GM23338 (cell line): ENCODE data around the gene PABPN1. TPM values are rescaled to one million over a fixed set of nuclear protein-coding genes. Genes with fewer than 3 reads are reported as not detected.

Experiments used
- CREB1 ChIP-seq: fragments of 250-450 bp; sonication (Bioruptor Pico); IDR thresholded peaks from 2 replicates; pipeline ENCODE4 v1.5.0; 2020; ENCODE audit warnings: low read depth, mild to moderate bottlenecking, moderate library complexity
- ETS1 ChIP-seq: IDR thresholded peaks from 2 replicates; pipeline ENCODE4 v1.6.1; 2016; ENCODE audit warnings: antibody characterized with exemption
- EZH2 ChIP-seq: fragments of 200-600 bp; sonication (generic); IDR thresholded peaks from one replicate; pipeline ENCODE4 v1.8.0; 2017; ENCODE audit warnings: antibody characterized with exemption, mild to moderate bottlenecking, low read depth; ENCODE audit not compliant: unreplicated experiment
- STAT1 ChIP-seq: IDR thresholded peaks from one replicate; pipeline ENCODE4 v1.6.1; 2016; ENCODE audit warnings: antibody characterized with exemption; ENCODE audit not compliant: unreplicated experiment
- ZNF114 ChIP-seq: fragments of 250-450 bp; sonication (Bioruptor Pico); IDR thresholded peaks from 2 replicates; pipeline ENCODE4 v1.5.0; 2020; ENCODE audit warnings: mild to moderate bottlenecking, moderate library complexity
- polyA plus RNA-seq: library from polyadenylated mRNA; unstranded; fragments of >200 nt; fragmentation: Nextera tagmentation; extraction: Ambion mirVana; gene quantifications from 2 replicates; pipeline ENCODE4 v1.2.1, GENCODE V29; 2016
- total RNA-seq: library from RNA; depleted of rRNA; stranded (reverse); fragments of >200 nt; shearing (Covaris generic); gene quantifications from 2 replicates; pipeline ENCODE4 v1.2.3, GENCODE V29; 2014
- TF ChIP-seq, protein P1 (sequence below): fragments of 250-450 bp; sonication (Bioruptor Pico); IDR thresholded peaks from 2 replicates; pipeline ENCODE4 v1.5.0; 2020; ENCODE audit warnings: mild to moderate bottlenecking, moderate library complexity
- TF ChIP-seq, protein P2 (sequence below): IDR thresholded peaks from one replicate; pipeline ENCODE4 v1.6.1; 2018; ENCODE audit warnings: antibody characterized with exemption; ENCODE audit not compliant: unreplicated experiment
- TF ChIP-seq, protein P3 (sequence below), 2 experiments: fragments of 200-600 bp in 1 of 2; sonication (generic) in 1 of 2; conservative IDR thresholded peaks; 2 replicates each; pipeline versions ENCODE4 v1.5.1 to v1.6.1; 2016 to 2017; ENCODE audit warnings: antibody characterized with exemption in 2 of 2, low read depth in 2 of 2, mild to moderate bottlenecking in 2 of 2, moderate library complexity in 1 of 2

PABPN1 gene
- total and polyA plus RNA-seq, 2 experiments from 2014 or later: 116 to 342 TPM

DNA sequence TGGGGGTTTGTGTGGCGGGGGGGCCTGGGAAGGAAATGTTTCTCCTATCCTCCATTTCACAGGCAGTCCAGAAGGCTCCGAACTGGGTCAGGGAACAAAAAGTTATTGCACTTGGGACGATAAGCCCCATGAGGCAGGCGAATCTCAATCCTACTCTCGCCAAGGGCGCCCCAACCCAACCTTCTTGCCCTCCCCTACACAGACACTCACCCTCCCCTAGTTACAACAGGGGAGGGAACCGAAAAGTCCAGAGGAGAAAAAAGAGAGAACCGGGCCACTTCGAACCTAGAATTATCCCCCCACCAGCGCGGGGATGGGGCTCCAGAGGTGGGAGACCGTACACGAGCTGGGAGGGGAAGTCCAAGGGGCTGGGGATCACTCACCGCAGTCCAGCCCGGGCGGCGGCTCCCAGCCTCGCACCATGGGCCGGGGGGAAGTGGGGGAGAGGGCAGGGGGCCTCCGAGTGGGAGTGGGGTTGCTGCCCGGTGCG, 35.7 kb upstream of the PABPN1 start (continued):
- TF ChIP-seq, protein P1, sequence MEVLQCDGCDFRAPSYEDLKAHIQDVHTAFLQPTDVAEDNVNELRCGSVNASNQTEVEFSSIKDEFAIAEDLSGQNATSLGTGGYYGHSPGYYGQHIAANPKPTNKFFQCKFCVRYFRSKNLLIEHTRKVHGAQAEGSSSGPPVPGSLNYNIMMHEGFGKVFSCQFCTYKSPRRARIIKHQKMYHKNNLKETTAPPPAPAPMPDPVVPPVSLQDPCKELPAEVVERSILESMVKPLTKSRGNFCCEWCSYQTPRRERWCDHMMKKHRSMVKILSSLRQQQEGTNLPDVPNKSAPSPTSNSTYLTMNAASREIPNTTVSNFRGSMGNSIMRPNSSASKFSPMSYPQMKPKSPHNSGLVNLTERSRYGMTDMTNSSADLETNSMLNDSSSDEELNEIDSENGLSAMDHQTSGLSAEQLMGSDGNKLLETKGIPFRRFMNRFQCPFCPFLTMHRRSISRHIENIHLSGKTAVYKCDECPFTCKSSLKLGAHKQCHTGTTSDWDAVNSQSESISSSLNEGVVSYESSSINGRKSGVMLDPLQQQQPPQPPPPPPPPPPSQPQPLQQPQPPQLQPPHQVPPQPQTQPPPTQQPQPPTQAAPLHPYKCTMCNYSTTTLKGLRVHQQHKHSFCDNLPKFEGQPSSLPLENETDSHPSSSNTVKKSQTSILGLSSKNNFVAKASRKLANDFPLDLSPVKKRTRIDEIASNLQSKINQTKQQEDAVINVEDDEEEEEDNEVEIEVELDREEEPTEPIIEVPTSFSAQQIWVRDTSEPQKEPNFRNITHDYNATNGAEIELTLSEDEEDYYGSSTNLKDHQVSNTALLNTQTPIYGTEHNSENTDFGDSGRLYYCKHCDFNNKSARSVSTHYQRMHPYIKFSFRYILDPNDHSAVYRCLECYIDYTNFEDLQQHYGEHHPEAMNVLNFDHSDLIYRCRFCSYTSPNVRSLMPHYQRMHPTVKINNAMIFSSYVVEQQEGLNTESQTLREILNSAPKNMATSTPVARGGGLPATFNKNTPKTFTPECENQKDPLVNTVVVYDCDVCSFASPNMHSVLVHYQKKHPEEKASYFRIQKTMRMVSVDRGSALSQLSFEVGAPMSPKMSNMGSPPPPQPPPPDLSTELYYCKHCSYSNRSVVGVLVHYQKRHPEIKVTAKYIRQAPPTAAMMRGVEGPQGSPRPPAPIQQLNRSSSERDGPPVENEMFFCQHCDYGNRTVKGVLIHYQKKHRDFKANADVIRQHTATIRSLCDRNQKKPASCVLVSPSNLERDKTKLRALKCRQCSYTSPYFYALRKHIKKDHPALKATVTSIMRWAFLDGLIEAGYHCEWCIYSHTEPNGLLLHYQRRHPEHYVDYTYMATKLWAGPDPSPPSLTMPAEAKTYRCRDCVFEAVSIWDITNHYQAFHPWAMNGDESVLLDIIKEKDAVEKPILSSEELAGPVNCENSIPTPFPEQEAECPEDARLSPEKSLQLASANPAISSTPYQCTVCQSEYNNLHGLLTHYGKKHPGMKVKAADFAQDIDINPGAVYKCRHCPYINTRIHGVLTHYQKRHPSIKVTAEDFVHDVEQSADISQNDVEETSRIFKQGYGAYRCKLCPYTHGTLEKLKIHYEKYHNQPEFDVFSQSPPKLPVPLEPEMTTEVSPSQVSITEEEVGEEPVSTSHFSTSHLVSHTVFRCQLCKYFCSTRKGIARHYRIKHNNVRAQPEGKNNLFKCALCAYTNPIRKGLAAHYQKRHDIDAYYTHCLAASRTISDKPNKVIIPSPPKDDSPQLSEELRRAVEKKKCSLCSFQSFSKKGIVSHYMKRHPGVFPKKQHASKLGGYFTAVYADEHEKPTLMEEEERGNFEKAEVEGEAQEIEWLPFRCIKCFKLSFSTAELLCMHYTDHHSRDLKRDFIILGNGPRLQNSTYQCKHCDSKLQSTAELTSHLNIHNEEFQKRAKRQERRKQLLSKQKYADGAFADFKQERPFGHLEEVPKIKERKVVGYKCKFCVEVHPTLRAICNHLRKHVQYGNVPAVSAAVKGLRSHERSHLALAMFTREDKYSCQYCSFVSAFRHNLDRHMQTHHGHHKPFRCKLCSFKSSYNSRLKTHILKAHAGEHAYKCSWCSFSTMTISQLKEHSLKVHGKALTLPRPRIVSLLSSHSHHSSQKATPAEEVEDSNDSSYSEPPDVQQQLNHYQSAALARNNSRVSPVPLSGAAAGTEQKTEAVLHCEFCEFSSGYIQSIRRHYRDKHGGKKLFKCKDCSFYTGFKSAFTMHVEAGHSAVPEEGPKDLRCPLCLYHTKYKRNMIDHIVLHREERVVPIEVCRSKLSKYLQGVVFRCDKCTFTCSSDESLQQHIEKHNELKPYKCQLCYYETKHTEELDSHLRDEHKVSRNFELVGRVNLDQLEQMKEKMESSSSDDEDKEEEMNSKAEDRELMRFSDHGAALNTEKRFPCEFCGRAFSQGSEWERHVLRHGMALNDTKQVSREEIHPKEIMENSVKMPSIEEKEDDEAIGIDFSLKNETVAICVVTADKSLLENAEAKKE (CRISPR knock-in tag): no peak
- TF ChIP-seq CREB1 (no peak), STAT1 (no peak), EZH2 (no peak), ETS1 (no peak), ZNF114 (CRISPR knock-in tag) (no peak)
- TF ChIP-seq, protein P2, sequence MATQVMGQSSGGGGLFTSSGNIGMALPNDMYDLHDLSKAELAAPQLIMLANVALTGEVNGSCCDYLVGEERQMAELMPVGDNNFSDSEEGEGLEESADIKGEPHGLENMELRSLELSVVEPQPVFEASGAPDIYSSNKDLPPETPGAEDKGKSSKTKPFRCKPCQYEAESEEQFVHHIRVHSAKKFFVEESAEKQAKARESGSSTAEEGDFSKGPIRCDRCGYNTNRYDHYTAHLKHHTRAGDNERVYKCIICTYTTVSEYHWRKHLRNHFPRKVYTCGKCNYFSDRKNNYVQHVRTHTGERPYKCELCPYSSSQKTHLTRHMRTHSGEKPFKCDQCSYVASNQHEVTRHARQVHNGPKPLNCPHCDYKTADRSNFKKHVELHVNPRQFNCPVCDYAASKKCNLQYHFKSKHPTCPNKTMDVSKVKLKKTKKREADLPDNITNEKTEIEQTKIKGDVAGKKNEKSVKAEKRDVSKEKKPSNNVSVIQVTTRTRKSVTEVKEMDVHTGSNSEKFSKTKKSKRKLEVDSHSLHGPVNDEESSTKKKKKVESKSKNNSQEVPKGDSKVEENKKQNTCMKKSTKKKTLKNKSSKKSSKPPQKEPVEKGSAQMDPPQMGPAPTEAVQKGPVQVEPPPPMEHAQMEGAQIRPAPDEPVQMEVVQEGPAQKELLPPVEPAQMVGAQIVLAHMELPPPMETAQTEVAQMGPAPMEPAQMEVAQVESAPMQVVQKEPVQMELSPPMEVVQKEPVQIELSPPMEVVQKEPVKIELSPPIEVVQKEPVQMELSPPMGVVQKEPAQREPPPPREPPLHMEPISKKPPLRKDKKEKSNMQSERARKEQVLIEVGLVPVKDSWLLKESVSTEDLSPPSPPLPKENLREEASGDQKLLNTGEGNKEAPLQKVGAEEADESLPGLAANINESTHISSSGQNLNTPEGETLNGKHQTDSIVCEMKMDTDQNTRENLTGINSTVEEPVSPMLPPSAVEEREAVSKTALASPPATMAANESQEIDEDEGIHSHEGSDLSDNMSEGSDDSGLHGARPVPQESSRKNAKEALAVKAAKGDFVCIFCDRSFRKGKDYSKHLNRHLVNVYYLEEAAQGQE: no peak
- TF ChIP-seq, protein P3, sequence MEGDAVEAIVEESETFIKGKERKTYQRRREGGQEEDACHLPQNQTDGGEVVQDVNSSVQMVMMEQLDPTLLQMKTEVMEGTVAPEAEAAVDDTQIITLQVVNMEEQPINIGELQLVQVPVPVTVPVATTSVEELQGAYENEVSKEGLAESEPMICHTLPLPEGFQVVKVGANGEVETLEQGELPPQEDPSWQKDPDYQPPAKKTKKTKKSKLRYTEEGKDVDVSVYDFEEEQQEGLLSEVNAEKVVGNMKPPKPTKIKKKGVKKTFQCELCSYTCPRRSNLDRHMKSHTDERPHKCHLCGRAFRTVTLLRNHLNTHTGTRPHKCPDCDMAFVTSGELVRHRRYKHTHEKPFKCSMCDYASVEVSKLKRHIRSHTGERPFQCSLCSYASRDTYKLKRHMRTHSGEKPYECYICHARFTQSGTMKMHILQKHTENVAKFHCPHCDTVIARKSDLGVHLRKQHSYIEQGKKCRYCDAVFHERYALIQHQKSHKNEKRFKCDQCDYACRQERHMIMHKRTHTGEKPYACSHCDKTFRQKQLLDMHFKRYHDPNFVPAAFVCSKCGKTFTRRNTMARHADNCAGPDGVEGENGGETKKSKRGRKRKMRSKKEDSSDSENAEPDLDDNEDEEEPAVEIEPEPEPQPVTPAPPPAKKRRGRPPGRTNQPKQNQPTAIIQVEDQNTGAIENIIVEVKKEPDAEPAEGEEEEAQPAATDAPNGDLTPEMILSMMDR (conservative IDR thresholded peaks at IDR 0.05; ENCODE audit: low read depth in 2 of 2): no peak
